ENCODE measurements around the gene RORC. TPM values are rescaled to one million over a fixed set of nuclear protein-coding genes. Genes with fewer than 3 reads are reported as not detected.

The RORC gene
- total RNA-seq, 1 donor from 2014 or later, result not detected

GRCh38 chr1:151807766-151808165 lies 23.8 kb downstream of the RORC start:
- H3K27me3 Mint-ChIP-seq (ENCODE audit: low read depth), result peaks cover 44% of the 10 kb centered on the region
- H3K4me3 Mint-ChIP-seq, result no peak overlapping the region
- no peak for TF ChIP-seq CTCF (IDR thresholded peaks at IDR 0.05; ENCODE audit: unreplicated experiment)
- no peak overlapping the region for H3K27ac Mint-ChIP-seq
- H3K36me3 Mint-ChIP-seq, result no peaks in the 10 kb centered on the region
- DNase-seq (ENCODE audit: low spot score in 2 of 2, unreplicated experiment in 2 of 2), result no peak
- H3K4me1 Mint-ChIP-seq, result peaks cover 2% of the 10 kb centered on the region
- H3K9me3 Mint-ChIP-seq, result no peaks in the 10 kb centered on the region

GRCh38 chr1:151807131-151807530 lies 24.5 kb downstream of the RORC start:
- peaks cover 2% of the 10 kb centered on the region for H3K4me1 Mint-ChIP-seq
- no peak for DNase-seq (ENCODE audit: low spot score in 2 of 2, unreplicated experiment in 2 of 2)
- H3K36me3 Mint-ChIP-seq, result no peaks in the 10 kb centered on the region
- H3K27me3 Mint-ChIP-seq (ENCODE audit: low read depth), result peaks cover 42% of the 10 kb centered on the region
- no peaks in the 10 kb centered on the region for H3K9me3 Mint-ChIP-seq
- H3K4me3 Mint-ChIP-seq, result no peak overlapping the region
- TF ChIP-seq CTCF (IDR thresholded peaks at IDR 0.05; ENCODE audit: unreplicated experiment), result no peak
- H3K27ac Mint-ChIP-seq, result no peak overlapping the region

- DNase-seq (ENCODE audit: low spot score in 2 of 2, unreplicated experiment in 2 of 2), result no peak
- no peaks in the 10 kb centered on the region for H3K9me3 Mint-ChIP-seq
- no peak overlapping the region for H3K4me3 Mint-ChIP-seq
- peaks cover 42% of the 10 kb centered on the region for H3K27me3 Mint-ChIP-seq (ENCODE audit: low read depth)
- H3K36me3 Mint-ChIP-seq, result no peaks in the 10 kb centered on the region
- H3K4me1 Mint-ChIP-seq, result peaks cover 2% of the 10 kb centered on the region
- no peak overlapping the region for H3K27ac Mint-ChIP-seq
- no peak for TF ChIP-seq CTCF (IDR thresholded peaks at IDR 0.05; ENCODE audit: unreplicated experiment)
These were observed 25.4 kb downstream of the RORC start for GRCh38 chr1:151806170-151806569.

- no peak for DNase-seq (ENCODE audit: low spot score in 2 of 2, unreplicated experiment in 2 of 2)
- no peaks in the 10 kb centered on the region for H3K36me3 Mint-ChIP-seq
- H3K4me3 Mint-ChIP-seq, result no peak within 1 kb of the TSS
- no peak for TF ChIP-seq CTCF (IDR thresholded peaks at IDR 0.05; ENCODE audit: unreplicated experiment)
- peaks cover 2% of the 10 kb centered on the region for H3K4me1 Mint-ChIP-seq
- H3K9me3 Mint-ChIP-seq, result no peaks in the 10 kb centered on the region
- H3K27me3 Mint-ChIP-seq (ENCODE audit: low read depth), result peaks cover 46% of the 10 kb centered on the region
- H3K27ac Mint-ChIP-seq, result no peak within 1 kb of the TSS
These were observed 26.4 kb downstream of the RORC start, which contains the start of gene LINGO4 for GRCh38 chr1:151805066-151805820. TSS of gene LINGO4 (minus strand) at chr1:151805419. CDS start at chr1:151802704, 2,715 bp downstream.

- Mint-ChIP-seq H3K36me3 (no peaks in the 10 kb centered on the region), H3K27ac (no peak overlapping the region), H3K4me3 (no peak overlapping the region), H3K27me3 (ENCODE audit: low read depth) (peaks cover 58% of the 10 kb centered on the region), H3K9me3 (no peaks in the 10 kb centered on the region), H3K4me1 (peaks cover 2% of the 10 kb centered on the region)
- no peak for DNase-seq (ENCODE audit: low spot score in 2 of 2, unreplicated experiment in 2 of 2)
- no peak for TF ChIP-seq CTCF (IDR thresholded peaks at IDR 0.05; ENCODE audit: unreplicated experiment)
These were observed 27.7 kb downstream of the RORC start for GRCh38 chr1:151803915-151804314.
